GM18498 (cell line): ENCODE measurements around the gene TGFB2.
A peak's percentile ranks its signal among the peaks of the same experiment; 100 is the strongest.

Experiments
- ATAC-seq: cut with Tn5 transposase; IDR thresholded peaks from one replicate; pipeline ENCODE4 v1.9.1; 2021; ENCODE audit warnings: mild to moderate bottlenecking, moderate library complexity; ENCODE audit not compliant: unreplicated experiment

The TGFB2 gene

DNA sequence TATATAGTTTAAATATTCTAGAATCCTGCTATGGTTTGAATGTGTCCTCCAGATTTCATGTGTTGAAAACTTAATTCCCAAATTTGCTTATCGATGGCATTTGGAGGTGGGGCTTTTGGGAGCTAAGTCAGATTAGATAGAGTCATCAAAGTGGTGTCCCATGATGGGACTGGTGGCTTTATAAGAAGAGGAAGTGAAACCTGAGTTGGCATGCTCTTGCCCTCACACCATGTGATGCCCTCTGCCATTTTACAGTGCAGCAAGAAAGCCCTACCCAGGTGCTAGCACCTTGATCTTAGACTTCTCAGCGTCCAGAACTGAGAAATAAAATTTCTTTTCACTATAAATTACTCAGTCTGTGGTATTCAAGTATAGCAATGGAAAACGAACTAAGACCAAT lies 111.3 kb downstream of the TGFB2 start:
- ATAC-seq: peak; percentile 60

DNA sequence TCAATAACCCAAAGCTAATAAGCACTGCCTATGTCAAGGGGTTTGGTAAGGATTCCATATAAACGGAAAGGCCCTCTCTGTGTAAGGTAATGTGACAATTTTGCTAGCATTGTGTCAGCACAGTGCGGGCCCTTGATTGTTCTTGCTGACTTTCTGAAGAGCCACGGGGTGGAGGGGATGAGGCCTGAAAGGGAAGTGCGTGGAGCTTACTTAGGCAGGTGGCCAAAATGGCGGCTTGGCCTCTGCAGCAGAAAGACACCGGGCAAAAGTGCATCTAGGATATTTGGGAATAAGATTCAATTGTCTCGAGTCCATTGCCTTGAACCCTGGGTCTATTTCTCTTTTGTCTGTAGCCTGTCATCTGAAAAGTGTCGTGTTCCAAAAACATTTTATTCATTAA lies 114.3 kb downstream of the TGFB2 start:
- no peak for ATAC-seq

DNA sequence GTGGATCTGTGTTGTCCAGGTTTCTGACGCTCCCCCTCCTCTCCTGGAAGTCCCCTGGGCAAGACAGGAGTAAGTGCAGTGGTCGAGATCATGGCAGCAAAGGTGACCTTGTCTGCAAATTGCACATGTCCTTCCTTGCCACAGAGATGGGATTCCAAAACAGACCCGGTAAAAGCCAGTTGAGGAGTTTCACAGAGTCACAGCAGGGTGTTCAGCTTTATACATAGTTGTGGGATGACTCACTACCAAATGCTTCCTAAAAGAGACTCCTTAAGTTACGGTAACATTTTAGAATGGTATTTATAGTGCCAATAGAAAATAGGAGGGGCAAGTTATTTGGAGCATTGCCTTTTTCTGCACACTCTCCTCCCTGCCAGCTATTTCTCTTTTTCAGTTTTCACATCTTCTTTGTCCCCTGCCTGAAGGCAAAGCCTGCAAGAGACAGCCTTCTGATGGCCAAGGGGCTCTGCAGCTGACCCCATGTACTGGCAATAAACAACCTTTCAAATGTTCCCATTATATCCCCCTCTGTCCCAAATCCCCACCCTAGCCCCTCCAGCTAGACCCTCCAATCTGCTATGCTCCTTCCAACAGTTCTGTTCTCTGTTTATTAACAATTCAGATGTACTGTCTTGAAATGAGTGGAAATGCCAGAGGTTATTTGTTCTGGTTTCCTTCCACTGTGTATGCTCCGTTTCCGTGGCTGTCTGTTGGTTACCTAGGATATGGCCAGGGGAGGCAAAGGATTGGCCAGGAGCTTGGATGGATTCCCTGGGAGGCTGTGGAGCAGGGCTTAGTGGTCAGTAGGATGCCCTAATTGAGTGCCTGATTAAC lies 115.0 kb downstream of the TGFB2 start:
- peak; percentile 72 for ATAC-seq

DNA sequence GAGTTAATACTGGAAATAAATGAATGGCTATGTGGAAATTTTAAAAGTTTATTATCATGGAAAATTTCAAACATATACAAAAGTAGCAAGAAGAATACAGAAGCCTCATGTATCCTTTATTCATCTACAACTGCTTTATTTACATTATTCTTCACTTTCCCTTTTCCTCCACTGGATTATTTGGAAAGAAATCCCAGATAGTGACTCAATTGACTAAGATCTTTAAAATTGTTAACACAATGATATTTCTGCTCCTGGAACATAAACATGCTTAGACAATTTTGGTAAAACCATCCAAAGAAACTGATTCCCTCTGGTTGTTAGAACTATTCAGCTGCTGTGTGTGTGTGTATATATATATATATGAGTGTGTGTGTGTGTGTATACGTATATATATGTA lies 116.2 kb downstream of the TGFB2 start:
- no peak for ATAC-seq

DNA sequence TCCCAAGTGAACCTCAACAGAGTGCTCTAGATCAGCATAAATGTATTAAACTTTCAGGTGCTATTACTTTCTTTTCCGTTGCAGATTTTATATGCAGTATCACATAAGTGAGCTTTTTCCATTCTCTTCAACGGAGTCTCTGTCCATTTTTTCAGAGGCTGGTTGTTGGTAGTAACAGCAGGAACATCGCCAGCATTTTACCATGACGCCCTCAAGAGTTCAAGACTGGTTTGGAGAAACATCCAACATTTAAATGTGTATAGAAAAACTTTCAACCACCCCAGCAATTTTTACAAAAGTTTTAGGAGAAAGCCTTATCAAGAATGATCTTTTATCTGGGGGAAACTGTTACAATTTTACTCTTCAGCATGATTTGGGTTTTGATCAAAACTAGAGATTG lies 117.0 kb downstream of the TGFB2 start:
- no peak for ATAC-seq

DNA sequence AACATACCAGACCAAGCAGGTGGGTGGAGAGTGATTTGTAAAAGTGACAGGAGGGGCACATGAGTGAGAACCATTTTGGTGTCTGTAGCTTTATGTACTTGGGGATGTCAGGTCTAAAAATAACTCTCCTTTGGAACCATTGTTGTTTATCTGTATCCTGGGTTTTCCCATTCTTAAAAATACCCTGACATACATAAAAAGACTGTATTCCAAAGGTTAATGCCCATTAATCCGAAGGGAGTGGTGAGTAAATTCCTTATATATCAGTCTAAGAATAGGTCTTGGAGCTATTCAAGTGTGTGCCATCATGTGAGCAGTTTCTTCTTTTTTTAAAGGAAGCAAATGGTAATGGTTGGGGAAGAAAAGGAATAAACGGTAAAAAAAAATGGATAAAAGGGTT lies 117.5 kb downstream of the TGFB2 start:
- no peak for ATAC-seq

DNA sequence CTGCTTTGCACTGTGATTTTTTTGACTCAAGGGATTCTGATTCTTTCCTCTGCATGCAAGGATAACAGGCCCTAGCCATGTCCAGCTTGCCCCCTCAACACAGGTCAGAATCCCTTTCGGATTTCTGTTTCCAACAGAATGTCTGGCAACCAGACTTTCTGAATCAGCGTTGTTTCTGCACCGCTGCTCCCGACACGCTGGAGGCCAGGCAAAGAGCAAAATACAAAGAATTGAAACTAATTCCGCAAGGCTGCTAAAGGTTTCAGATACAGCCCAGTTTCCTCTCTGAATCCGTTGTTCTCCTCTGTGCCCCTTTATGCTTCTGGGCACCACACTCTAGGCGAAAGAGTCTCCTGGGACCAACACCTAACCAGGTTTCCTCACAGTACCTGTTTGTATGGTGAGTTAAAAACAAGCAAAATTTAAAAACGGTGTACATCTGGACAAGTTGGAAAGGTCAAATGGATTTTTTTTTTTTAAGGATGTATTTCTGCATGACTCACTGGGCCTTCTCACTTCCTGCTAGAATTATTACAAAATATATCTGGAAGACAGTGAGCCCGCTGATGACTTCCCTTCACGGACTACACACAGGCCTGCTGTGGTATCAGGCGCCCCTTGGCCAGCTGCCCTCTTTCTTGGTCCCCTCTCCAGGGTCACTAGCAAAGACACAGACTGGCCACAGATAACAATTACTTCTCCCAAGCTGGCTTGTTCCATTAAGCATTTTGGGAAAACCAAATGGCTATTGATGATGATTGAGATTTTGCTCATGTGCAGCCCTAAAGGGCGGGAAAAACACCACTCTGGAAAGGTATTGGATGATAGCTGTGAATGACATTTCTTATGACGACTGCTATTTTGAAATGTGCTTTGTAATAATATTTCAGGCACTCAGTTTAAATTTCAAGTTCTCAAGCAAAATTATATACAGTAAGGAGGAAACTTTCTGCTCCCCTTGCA lies 118.3 kb downstream of the TGFB2 start:
- no peak for ATAC-seq

DNA sequence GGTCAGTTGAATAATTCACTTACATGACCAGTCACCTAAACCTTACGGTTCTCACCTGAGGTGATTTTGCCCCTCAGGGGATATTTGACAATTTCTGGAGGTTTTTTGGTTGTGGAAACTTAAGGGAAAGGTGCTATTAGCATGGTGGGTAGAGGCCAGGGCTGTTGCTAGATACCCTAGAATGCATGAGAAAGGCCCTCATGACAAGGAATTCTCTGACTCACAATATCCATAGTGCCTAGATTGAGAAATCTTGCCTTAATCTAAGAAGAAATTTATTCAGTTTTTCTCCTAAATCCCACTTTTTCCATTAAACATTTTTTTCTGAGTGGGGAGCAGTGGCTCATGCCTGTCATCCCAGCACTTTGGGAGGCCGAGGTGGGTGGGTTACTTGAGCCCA lies 119.7 kb downstream of the TGFB2 start:
- ATAC-seq: no peak

DNA sequence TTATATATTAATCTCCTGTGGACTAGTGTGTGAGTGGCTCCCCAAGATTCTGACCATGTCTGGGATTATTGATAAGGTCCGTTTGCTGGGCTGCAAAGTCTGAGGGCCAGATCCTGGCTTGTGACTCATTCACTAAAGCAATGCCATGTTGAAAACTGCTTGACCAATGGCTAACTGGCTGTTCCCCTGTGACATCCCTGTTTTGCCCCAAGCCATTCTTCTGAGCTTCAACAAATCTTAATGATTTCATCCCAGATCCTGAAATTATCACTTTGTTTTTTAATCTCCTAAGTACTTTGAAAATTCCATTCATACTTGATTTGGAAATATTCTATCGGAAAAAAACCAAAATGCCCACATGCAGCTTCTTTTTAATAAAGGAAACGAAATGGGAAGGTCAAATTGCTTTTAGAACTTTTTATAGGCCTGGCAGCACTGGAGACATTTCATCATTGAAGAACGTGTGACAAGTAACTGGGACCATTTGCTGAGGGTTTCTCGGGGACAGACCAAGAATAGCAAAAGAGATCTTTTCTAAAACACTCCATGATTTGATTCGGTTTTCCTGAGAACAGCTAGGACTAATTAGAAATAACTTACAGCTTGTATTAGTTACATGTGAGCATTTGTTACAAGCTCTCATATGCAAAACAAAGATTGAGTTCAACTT lies 121.3 kb downstream of the TGFB2 start:
- no peak for ATAC-seq

DNA sequence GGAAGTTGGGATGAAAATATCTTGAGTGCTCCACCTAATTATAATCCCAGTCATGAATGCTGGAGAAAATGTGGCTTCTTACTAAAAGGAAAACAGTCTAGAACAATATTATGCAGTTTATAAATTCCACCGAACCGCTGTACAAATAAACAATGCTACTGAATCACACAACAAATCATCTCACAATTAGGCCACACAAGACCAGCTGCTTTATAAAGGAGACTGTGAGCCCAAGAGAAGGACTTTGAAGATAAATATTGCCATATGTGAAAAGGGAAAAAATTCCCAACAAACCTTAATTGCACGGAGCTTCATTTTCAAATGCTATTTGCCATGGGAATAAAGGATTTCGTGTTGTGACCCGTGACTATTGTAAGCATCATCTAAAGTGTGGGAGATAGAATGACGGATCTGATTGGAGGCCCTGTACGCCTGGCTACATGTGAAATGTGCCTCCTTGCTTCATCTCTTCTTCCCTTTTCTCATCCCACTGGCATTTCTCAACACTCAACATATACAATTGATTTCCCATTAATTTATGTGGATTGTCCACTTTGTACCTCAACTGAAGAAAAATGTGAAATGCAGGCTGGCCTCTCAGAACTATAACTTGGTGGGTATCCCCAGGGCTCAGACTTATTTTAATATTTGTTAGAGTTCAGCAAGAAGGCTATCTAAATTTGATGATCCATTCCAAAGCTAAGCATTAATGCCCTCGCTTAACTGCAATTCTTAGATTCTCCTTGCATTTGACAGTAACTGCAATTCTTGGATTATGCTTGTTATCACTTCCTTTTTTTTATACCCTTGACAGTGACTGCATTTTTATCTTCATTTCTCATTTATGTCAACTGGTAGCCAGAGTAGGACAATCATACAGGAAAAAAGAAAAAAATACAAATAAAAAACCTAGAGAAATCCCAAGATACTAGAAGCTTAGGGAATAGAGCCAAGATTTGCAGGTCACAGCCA lies 122.3 kb downstream of the TGFB2 start:
- ATAC-seq: no peak

DNA sequence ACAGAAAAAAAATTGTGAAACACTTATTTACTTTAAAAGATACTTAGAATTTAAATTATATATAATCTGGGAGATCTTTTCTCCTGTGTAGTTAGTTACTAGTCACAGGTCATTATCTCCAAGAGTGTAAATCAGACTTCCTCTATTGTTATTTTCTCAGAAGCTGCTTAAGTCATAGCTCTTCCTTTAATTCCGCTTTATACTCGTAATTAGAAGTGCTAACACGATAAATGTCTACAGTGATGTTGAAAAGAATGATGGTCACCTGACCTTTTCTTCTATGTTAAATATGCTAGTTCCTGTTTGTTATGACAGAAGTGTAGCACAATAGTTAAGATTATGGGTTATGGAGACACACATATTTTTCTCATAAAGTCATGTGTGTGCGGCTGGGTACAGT lies 123.6 kb downstream of the TGFB2 start:
- ATAC-seq: no peak

DNA sequence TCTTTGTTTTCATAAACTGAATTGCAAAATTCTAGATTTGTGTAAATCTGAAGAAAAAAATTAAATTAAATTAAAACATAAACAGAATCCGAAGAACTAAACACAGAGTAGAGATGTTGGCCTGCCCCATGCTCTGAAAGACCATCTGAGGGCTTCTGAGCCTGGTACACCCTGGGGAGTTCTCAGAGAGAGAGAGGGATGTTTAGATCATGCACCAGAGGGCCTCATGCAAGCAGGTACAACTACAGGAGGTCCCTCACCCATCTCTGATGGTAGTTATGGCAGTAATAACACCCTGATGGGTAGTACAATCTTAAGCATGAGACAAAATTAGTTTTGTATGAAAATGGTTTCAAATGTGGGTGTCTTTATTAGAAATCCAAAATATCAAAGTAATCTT lies 127.7 kb downstream of the TGFB2 start:
- no peak for ATAC-seq

DNA sequence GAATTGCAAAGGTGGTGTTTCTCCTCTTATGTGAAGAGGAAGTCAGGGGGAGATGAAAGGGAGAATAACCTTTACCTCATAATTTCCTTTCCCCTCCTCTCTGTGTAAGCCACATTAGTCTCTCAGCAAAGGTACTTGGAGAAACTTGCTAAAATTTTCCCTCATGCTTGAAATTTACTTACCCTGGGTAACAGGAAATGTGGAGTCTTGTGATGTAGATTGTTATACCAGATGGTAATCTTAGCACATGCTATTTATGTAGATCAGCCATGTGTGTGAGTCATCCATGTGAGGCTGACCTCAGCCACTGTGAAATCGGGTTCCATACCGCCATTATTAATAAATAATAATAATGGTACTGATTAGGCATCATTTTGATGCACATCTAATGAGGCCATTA lies 128.4 kb downstream of the TGFB2 start:
- ATAC-seq: peak; percentile 68

DNA sequence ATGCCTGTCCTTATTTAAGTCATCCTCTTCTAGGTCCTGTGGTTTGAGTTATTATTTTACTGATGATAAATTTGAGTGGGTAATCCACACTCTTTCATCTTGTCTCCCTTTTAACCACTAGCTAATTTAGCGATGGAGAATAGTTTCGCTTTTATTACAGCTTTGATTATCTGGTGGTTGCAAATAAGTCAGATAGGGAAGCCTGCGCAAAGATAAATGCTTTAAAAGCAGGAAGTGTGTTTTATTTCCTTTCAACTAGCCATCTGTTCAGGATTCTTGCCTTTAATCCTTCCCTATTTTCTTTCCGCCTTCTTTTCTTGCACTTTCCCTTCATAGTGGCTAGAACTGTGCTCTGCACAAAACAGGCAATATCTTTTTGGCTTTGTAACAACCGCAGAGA lies 129.0 kb downstream of the TGFB2 start:
- ATAC-seq: peak; percentile 22

DNA sequence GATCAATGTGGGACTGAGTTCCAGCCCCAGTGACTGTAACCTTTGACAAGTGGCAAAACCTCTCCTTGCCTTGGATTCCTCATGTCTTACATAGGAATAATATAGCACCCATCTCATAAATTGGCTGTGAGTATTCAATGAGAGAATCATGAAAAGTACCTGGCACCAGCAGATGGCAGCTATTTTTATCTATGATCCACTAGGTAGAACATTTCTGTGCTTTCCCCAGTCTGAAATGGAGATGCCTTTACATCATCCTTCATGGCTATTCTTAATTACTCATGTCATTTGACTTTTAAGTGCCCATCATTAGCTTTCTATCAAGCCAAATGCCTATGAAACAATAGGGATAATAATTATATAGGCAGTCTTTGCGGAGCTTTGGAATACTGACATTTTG lies 130.1 kb downstream of the TGFB2 start:
- ATAC-seq: no peak

DNA sequence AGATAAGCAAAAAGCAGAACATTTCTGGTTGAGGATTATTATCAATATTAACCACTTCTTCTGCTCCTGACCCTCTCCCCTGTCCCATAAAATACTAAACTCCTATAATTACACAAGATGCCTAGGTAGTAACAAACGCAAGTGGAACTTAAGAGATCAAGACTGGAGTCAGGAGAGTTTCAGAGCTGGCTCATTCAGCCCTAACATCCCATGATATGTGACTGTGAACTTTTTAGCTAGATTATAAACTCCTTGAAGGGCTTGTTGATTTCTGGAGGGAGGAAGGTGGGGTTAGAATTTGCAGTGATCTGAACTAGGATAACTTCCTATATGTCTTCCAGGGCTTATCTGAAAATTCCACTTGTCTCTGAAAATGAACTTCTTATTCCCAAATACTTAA lies 130.6 kb downstream of the TGFB2 start:
- no peak for ATAC-seq

DNA sequence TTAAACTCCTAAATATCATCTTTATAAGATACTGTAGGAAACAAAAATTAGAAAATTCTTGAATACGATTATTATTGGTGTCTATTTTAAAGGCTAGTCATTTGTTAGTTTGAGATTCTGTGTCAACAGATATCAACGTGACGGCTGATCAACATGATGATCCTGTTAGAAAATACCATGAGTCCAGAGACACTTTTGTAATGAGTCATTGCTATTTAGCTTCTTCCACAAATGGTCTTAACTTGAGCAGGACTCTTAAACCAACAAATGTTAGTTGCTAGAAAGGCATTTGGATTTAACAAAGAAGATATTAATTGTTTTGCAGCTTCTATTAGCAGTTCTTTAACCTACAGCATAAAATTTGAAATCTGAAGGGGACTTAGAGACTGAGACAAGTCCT lies 131.2 kb downstream of the TGFB2 start:
- no peak for ATAC-seq

DNA sequence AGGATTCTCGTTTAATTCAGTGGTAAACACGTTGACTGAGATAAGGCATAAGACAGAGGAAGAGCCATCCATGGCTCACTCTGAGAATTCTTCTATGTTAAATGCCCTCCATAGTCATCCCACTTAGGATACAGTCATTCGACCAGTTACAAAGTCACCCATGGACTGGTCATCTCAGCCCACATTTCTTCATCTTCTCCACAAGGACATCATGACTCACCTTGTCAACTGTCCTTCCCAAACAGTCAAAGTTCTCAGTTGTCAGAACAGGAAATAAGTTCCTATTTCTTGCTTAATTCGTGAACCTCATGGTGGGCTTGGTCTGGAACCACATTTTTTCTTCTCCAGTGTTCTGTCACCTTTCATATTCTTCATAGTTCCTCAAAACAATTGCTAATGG lies 133.2 kb downstream of the TGFB2 start:
- no peak for ATAC-seq

DNA sequence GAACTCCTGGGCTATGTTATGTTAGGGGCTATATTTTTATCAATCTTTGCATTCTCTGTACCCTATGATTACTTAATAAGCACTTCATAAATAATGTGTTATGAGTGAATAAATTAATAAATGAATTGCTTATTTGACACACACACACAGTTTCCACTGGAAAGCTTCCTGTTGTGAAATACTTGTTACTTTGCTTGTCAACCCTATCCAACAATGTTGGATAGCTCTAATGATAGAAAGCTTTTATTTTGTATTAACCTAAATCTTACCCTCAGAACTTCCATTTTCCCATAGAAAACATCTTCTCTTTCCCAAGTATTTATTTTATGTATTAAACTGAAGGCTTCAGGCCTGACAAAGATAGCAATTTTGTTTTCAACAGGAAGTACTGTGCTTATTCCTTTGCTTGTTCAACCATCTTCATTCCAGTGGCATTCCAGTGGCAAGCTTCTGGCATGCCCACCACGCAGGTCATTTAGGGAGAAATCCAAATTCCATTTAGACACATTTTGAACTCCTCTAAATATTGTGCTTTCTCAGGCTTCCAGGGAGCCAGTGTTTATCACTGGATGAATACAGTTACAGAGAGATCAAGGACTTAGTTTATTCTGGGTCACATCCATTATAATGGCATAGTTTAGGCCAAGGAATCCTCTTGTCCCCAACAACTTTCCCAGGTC lies 134.4 kb downstream of the TGFB2 start:
- no peak for ATAC-seq

DNA sequence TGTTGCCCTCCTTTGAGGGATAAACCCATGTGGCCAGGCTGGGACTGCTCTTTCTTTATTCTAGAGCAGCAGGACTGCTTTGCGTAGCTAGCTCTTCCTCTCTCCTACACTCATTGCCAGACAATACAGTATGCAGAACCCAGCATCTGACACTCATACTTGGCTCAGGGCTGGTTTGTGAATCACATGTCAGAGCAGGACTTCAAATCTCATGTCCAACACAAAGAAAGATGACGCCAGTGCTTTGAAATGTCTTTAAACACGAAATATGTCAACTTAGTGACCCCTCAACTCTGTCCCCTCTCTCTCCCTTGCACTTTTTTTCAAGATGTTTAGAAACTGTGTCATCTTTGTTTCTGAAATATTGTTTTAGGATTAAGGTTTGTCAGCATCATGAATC lies 135.0 kb downstream of the TGFB2 start:
- no peak for ATAC-seq
